SK-N-SH (cell line): Measurements from ENCODE around the gene SMYD2. TPM values are rescaled to one million over a fixed set of nuclear protein-coding genes. Genes with fewer than 3 reads are reported as not detected.

ENCODE experiments used
- CTCF ChIA-PET: fragments of 300-600, 350-600 bp; formaldehyde crosslinking; extraction: SDS; loops from one replicate; lab custom pipeline; 2021; lab: Yijun Ruan, JAX
- POLR2A ChIA-PET: fragments of 350-600 bp; sonication (Branson Sonifier 250); formaldehyde crosslinking; extraction: SDS; loops from one replicate; lab custom pipeline; 2020; ENCODE audit warnings: antibody characterized with exemption, inconsistent platforms; lab: Yijun Ruan, JAX
- DNase-seq: peaks from one replicate; pipeline ENCODE4 v3.0.0; 2012
- H2AFZ ChIP-seq: fragments of 200-600 bp; sonication (generic); 2 replicates; pipeline ENCODE4 v1.8.1; 2016; ENCODE audit warnings: antibody characterized with exemption, mild to moderate bottlenecking, low read depth
- H3F3A ChIP-seq: fragments of 200-600 bp; sonication (generic); replicated peaks from 2 replicates; pipeline ENCODE3; 2016; ENCODE audit warnings: antibody characterized with exemption, mild to moderate bottlenecking; ENCODE audit not compliant: insufficient read depth
- H3K27ac ChIP-seq, 2 experiments: fragments of 200-500 bp in 1 of 2; fragments of 200-600 bp in 1 of 2; sonication (Bioruptor generic) in 1 of 2; sonication (generic), shearing (Covaris generic) in 1 of 2; 2 replicates each; pipeline versions ENCODE4 v1.5.1 to v1.6.1; 2014 to 2016; ENCODE audit warnings: low read depth in 2 of 2, inconsistent platforms in 1 of 2, low read length in 1 of 2, mild to moderate bottlenecking in 1 of 2, mixed read lengths in 1 of 2
- H3K27me3 ChIP-seq: fragments of 200-600 bp; sonication (generic), shearing (Covaris generic); 2 replicates; pipeline ENCODE4 v1.6.1; 2016; ENCODE audit warnings: mixed run types; ENCODE audit not compliant: insufficient read depth
- H3K36me3 ChIP-seq, 2 experiments: fragments of 200-500 bp in 1 of 2; fragments of 200-600 bp in 1 of 2; sonication (Bioruptor generic) in 1 of 2; sonication (generic) in 1 of 2; replicated peaks in 1 of 2; 2 replicates each; pipeline versions ENCODE3 to v1.5.1; 2014 to 2016; ENCODE audit warnings: low read length in 1 of 2, mild to moderate bottlenecking in 1 of 2; ENCODE audit not compliant: insufficient read depth in 2 of 2, control insufficient read depth in 1 of 2
- H3K4me1 ChIP-seq, 2 experiments: fragments of 200-500 bp in 1 of 2; fragments of 200-600 bp in 1 of 2; sonication (Bioruptor generic) in 1 of 2; sonication (generic), shearing (Covaris generic) in 1 of 2; 2 replicates each; pipeline versions ENCODE4 v1.5.1 to v1.6.1; 2014 to 2016; ENCODE audit warnings: low read depth in 1 of 2, low read length in 1 of 2, mixed run types in 1 of 2; ENCODE audit not compliant: insufficient read depth in 2 of 2, control insufficient read depth in 1 of 2
- H3K4me2 ChIP-seq: fragments of 200-600 bp; sonication (generic), shearing (Covaris generic); 2 replicates; pipeline ENCODE4 v1.6.1; 2017; ENCODE audit warnings: mixed run types
- H3K4me3 ChIP-seq, 2 experiments: fragments of 200-500 bp in 1 of 2; fragments of 200-600 bp in 1 of 2; sonication (Bioruptor generic) in 1 of 2; sonication (generic), shearing (Covaris generic) in 1 of 2; 2 replicates each; pipeline versions ENCODE4 v1.5.1 to v1.8.1; 2014 to 2016; ENCODE audit warnings: low read depth in 2 of 2, inconsistent platforms in 1 of 2, low read length in 1 of 2, mild to moderate bottlenecking in 1 of 2, mixed read lengths in 1 of 2, moderate library complexity in 1 of 2
- H3K79me2 ChIP-seq: fragments of 200-600 bp; sonication (generic); 2 replicates; pipeline ENCODE4 v1.8.1; 2017; ENCODE audit warnings: mild to moderate bottlenecking; ENCODE audit not compliant: insufficient read depth
- H3K9ac ChIP-seq: fragments of 200-600 bp; sonication (generic); 2 replicates; pipeline ENCODE4 v1.6.1; 2017; ENCODE audit warnings: mixed run types
- H3K9me2 ChIP-seq: fragments of 200-600 bp; sonication (generic); 2 replicates; pipeline ENCODE4 v1.6.1; 2017; ENCODE audit warnings: mixed run types
- H3K9me3 ChIP-seq: fragments of 200-600 bp; sonication (generic); 2 replicates; pipeline ENCODE4 v1.6.1; 2017; ENCODE audit warnings: mixed run types, mild to moderate bottlenecking, moderate library complexity
- H4K20me1 ChIP-seq: fragments of 200-600 bp; sonication (generic); 2 replicates; pipeline ENCODE4 v1.6.1; 2017; ENCODE audit warnings: mild to moderate bottlenecking, mixed run types; ENCODE audit not compliant: insufficient read depth
- ELF1 ChIP-seq: IDR thresholded peaks from 2 replicates; pipeline ENCODE4 v1.4.0; 2012
- JUND ChIP-seq: IDR thresholded peaks from 2 replicates; pipeline ENCODE4 v1.4.0; 2012
- MAX ChIP-seq: IDR thresholded peaks from 2 replicates; pipeline ENCODE4 v1.4.0; 2012; ENCODE audit warnings: low read depth
- MXI1 ChIP-seq: IDR thresholded peaks from 2 replicates; pipeline ENCODE4 v1.6.1; 2012; ENCODE audit warnings: mild to moderate bottlenecking, low read depth, low read length, improper control_type of control experiment
- PBX3 ChIP-seq: IDR thresholded peaks from 2 replicates; pipeline ENCODE4; 2012
- REST ChIP-seq: IDR thresholded peaks from 2 replicates; pipeline ENCODE4 v1.6.1; 2012; ENCODE audit warnings: mild to moderate bottlenecking, low read depth, low read length, moderate library complexity
- RFX5 ChIP-seq: IDR thresholded peaks from 2 replicates; pipeline ENCODE4 v1.6.1; 2012; ENCODE audit warnings: mild to moderate bottlenecking, improper control_type of control experiment, low read length
- USF2 ChIP-seq: fragments of 150-350 bp; IDR thresholded peaks from 2 replicates; pipeline ENCODE4 v1.6.1; 2017; ENCODE audit warnings: antibody characterized with exemption, low read length, low read depth, borderline replicate concordance
- ZBTB33 ChIP-seq: IDR thresholded peaks from 2 replicates; pipeline ENCODE4 v1.4.0; 2012; ENCODE audit warnings: low read depth, borderline replicate concordance
- WGBS: methylation state at CpG from one replicate; pipeline ENCODE4 v1.1.6; 2017; ENCODE audit warnings: low lambda C conversion rate; 5-methylcytosine and 5-hydroxymethylcytosine counted together
- polyA plus RNA-seq, 3 experiments: library from polyadenylated mRNA; depleted of rRNA; stranded (reverse); fragments of >200 nt; gene quantifications; 2 replicates each; pipeline ENCODE4 v1.2.3, GENCODE V29; 2012

SMYD2 gene
- polyA plus RNA-seq, 1 of the 3 experiments (the other 2 are of a cell fraction): 23.1 TPM

GRCh38 chr1:214360116-214360515 lies 79.2 kb downstream of the SMYD2 start:
- H3K4me3 ChIP-seq: no peak overlapping the region
- H3K79me2 ChIP-seq: peaks cover 26% of the 10 kb centered on the region; the same call in 1 of the 2 replicates
- H3K27ac ChIP-seq: no peak overlapping the region
- no peaks in the 10 kb centered on the region for H3K9me2 ChIP-seq
- POLR2A ChIA-PET: no interaction called here
- no peaks in the 10 kb centered on the region for H3K9me3 ChIP-seq
- no peak overlapping the region for H3K4me2 ChIP-seq
- no peak for DNase-seq
- no peak overlapping the region for H2AFZ ChIP-seq
- no peak overlapping the region for H3K9ac ChIP-seq
- 95% methylated on average over 5 of the region's 5 CpGs for WGBS
- TF ChIP-seq REST (no peak), RFX5 (no peak), USF2 (no peak), MAX (no peak), MXI1 (no peak), ELF1 (no peak), ZBTB33 (no peak), JUND (no peak), PBX3 (no peak)
- CTCF ChIA-PET: interaction anchor here (0.9 to 1.1 kb wide), 2 partner anchors 13 to 14 kb away, joined by 3 read pairs; no protein-coding TSS in a partner anchor
- H3K4me1 ChIP-seq: peaks cover 4 to 23% of the 10 kb centered on the region in 2 experiments; a peak in 3 of 4 replicates
- H4K20me1 ChIP-seq: peaks cover 3% of the 10 kb centered on the region; the same call in 1 of the 2 replicates
- H3K27me3 ChIP-seq: no peaks in the 10 kb centered on the region
- H3F3A ChIP-seq: peaks cover 38% of the 10 kb centered on the region
- peaks cover 44 to 64% of the 10 kb centered on the region in 2 experiments for H3K36me3 ChIP-seq
